ENCODE data around the gene SACS.

GRCh38 chr13:23436680-23437079 lies 3.2 kb upstream of the SACS start:
- TF ChIP-seq, protein P1, sequence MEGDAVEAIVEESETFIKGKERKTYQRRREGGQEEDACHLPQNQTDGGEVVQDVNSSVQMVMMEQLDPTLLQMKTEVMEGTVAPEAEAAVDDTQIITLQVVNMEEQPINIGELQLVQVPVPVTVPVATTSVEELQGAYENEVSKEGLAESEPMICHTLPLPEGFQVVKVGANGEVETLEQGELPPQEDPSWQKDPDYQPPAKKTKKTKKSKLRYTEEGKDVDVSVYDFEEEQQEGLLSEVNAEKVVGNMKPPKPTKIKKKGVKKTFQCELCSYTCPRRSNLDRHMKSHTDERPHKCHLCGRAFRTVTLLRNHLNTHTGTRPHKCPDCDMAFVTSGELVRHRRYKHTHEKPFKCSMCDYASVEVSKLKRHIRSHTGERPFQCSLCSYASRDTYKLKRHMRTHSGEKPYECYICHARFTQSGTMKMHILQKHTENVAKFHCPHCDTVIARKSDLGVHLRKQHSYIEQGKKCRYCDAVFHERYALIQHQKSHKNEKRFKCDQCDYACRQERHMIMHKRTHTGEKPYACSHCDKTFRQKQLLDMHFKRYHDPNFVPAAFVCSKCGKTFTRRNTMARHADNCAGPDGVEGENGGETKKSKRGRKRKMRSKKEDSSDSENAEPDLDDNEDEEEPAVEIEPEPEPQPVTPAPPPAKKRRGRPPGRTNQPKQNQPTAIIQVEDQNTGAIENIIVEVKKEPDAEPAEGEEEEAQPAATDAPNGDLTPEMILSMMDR (IDR thresholded peaks at IDR 0.05), result no peak
- TF ChIP-seq POLR2A (IDR thresholded peaks at IDR 0.05) (no peak), EP300 (IDR thresholded peaks at IDR 0.05) (no peak)
